Dermis blood vessel endothelial cell (primary cell): ENCODE data around the gene FAM83B. TPM values are rescaled to one million over a fixed set of nuclear protein-coding genes. Genes with fewer than 3 reads are reported as not detected.

Source experiments
- DNase-seq: peaks from one replicate; pipeline ENCODE4 v3.0.0; 2010
- total RNA-seq: library from RNA; depleted of rRNA; stranded (reverse); fragments of >200 nt; gene quantifications from 2 replicates; pipeline ENCODE4 v1.2.3, GENCODE V29; 2014

Gene FAM83B
- total RNA-seq, 1 donor from 2014 or later: not detected

DNA sequence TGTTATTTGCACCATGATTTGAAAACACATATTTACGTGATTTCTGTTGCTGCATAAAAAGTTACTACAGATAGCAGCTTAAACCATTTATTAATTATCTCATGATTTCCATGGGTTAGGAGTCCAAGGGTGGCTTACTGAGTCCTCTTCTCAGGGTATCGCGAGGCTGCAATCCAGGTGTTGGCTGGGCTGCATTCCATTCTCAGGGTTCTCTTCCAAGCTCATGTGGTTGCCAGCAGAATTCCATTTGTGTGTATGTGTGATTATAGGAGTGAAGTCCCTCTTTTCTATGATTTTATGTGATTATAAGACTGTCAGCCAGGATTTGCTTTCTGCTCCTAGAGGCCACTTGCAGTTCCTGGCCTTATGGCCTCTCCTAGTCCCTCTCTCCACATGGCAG lies 135.1 kb downstream of the FAM83B start:
- no peak for DNase-seq

DNA sequence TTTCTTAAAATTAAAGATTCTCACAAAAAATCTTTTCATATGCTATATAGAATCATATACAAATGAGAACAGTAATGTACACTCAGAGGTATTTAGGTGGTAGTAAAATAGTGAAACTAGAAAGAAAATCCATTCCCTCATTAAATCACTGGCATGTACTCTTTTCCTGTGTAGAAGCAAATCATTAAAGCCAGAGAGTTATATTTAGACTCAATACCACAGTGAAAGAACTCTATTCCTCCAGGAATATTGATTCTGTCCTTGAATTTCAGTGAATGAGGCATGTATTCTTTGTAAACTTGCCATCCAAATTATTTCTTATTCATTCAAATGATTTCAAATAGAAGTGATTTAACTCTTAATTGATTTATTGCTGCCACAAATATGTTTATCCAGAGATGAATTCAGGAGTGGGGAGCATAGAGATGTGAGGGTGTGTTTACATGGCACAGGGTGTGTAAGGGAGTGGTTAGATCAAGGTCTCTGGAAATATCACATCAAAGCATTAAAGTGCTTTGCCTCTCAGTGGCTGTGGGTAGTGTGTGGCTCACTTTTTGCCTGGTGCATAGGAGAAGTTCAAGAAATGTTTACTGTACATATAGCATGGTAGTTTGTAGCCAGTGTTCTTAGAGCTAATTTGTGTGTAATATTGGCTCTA lies 141.2 kb downstream of the FAM83B start:
- DNase-seq: no peak

DNA sequence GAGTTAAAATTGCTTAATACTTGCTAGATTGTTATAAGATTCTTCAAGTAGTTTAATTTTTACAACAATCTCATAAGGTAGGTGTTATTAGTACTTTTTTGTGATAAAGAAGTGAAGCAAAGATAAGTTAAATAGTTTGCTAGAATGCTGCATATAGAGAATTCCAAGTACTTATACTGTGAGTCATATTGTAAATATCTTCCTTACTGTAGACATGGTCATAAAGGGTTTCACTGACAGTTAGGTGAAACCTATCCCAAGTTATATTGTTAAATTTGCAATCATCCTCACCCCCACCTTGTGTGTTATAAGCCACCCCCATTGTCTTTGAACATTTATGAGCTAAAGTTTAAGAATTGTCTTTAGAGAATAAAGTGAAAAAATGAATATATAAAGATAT lies 142.0 kb downstream of the FAM83B start:
- DNase-seq: no peak

DNA sequence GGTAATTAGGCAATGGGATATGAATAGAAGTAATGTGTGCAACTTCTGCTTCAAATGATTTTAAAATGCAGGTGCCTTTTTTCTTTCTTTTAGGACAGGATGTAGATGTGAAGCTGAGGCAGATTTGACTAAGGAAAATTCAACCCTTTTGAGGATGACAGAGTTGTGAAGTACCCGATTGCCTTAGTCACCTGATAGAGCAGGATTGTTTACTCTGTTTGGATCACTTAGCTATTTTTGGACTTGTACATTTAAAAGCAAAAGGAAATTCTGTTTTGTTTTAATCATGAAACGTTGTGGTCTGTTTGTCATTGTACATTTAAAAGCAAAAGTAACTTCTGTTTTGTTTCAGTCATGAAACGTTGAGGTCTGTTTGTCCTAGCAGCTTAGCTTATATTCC lies 143.4 kb downstream of the FAM83B start:
- DNase-seq: no peak
